GM19467 (cell line): Measurements from ENCODE around the gene KDM1B.
"Not testable (repeated sequence)": the region's sequence is repeated elsewhere in the genome, so short reads cannot be mapped to it uniquely, and the experiment has no call there.

Source experiments
- ATAC-seq: cut with Tn5 transposase; IDR thresholded peaks from one replicate; pipeline ENCODE4 v1.9.1; 2021; ENCODE audit warnings: mild to moderate bottlenecking, moderate library complexity; ENCODE audit not compliant: unreplicated experiment

The KDM1B gene

DNA sequence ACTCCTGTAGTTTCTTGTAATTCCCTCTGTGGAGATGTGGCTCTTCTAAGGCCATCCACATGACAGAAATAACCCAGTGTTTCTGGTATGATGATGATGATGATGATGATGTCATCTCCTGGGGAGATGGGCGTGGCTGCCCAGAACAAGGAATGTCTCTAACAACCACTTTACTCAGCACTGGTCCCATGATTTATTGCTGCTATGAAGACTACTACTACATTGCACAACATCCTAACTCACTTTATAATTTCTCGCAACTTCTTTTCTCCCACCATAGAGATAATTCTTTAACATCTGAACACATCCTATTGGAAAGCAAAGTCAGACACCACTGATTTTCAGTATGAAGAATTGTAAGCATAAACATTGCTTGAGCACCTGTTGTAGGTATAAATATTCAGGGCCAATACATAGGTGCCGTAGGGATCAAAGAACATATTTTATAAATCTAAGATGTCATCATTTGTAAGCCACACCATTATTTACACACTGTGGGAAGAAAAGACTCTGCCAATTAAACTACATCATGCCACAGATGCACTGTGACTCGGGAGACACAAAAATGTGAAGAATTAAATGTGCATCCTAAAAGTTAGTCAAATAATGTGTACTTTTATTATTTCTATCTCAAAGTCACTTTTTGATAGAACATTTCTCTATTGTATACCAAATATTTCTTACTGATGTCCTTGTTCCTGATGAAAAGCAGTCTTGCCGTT, 6.8 kb upstream of the KDM1B start:
- ATAC-seq, result no peak

DNA sequence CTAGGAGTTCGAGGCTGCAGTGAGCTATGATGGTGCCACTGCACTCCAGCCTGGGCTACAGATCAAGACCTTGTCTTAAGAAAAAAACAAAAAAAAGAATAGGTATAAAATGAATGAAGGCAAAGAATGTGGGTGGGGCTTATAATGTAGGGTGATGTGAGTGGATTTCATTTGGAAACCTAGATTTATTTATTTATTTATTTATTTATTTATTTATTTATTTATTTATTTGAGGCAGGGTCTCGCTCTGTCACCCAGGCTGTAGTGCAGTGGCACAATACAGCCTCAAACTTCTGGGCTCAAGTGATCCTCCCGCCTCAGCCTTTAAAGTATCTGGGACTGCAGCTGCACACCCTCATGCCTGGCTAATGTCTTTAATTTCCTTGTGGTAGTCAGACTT, 3.8 kb upstream of the KDM1B start:
- not testable (repeated sequence) for ATAC-seq

DNA sequence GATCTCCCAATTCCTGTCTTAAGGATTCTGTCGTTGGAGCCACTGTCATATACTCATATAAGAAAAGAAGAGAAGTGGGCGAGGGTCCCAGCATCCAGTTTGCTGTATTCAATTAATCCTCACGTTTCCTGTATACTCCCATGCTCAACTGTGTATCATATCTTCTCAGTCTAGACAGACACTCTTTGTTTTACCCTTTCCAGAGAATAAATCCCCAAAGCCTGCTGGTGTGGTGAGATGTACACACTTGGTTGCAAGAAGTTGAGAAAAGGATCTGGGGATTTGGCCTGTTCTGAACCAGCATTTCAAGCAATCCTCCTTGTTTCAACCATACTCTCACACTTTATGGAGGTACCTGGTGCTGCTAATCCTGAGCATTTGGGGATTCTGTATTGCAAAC, 3.4 kb upstream of the KDM1B start:
- ATAC-seq, result no peak

DNA sequence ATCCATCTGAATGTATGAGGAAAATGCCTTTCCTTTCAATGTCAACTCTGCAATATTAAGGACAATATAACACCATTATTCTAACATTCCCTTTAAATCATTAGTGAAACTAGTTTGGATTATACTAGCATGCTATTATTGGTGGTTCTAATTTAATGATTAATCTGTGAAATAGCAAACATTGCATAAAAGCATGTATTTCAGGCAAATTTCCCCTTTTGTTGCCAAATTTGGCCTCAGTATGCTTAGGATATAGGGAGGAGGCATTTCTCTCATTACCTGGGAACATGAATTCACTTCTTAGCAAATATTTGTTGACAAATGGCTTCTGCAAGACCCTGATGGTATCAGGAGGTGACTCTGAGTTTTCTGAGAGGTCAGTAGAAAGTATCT, 1.9 kb upstream of the KDM1B start:
- no peak for ATAC-seq

DNA sequence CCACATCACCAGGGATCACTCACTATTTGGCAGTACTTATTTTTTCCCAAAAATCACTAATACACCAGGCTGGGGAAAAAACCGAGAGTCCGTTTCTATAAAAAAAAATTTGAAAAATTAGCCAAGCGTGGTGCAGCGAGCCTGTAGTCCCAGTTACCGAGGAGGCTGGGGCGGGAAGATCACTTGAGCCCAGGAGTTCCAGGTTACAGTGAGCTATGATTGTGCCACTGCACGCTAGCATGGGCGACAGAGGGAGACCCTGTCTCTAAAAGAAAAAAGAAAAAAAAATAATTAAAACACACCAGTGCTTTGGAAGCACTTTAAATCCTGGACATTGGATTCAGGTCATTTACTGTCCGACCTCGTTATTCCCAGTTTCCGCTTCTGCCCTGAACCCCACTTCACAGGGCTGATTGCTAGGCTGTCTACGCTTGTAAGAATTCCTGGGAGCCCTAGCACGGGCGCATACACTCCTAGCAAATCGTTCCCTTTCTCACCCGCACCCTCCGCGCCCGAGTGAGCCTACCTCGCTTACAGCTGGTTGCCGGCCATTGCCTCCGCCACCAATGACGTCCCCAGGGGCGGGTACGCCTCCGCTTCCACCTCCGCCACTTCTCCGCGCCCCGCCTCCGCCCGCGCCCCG, 594 bp upstream of the KDM1B start, which contains the start of gene TPMT:
TPMT (minus strand) TSS at position 571 of the 643 bp plus-strand sequence. CDS start 5,950 bp downstream, outside the sequence.
- peak; percentile 52 for ATAC-seq

DNA sequence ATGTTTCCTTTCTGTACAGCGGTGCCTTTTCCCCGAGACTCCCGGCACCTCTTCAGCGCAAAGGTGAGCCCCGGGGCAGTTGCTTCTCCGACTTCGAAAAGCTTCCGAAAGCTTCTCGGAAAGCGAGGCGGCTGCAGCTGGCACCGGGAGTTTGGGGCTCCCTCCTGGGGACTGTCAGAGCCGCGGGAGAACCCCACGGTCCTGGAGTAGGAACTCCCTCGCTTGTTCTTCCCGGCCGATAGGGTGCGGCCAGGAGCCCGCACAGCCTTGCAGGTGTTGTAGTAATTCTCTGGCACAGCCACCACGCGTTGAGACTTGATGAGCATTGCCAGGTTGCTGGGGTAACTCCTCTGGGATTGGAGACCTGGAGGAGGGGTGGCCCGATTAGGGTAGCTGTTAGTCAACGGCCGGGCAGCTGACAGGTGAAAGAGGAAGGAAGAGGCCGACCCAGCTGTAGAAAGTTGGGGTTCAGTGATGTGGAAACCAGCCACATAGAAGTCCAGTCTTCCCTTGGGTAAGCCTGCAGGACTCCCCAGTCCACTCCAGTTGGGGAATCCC, 721 bp downstream of the KDM1B start:
- peak; percentile 45 for ATAC-seq

DNA sequence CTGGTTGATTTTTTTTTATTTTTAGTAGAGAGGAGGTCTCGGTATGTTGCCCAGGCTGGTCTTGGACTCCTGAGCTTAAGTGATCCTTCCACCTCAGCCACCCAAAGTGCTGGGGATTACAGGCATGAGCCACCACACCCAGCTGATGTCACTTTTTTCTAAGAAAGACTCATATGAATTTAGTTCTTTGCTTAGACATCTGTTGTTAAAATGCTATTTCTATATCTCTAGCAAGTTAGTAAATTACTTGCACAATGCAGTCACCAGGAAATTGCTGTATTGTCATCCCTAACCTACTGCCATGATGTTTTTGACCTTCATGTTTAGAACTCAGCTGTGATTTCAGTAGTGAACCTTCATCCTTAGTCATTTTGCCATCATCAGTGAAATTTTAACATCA, 5.7 kb downstream of the KDM1B start:
- ATAC-seq, result no peak

DNA sequence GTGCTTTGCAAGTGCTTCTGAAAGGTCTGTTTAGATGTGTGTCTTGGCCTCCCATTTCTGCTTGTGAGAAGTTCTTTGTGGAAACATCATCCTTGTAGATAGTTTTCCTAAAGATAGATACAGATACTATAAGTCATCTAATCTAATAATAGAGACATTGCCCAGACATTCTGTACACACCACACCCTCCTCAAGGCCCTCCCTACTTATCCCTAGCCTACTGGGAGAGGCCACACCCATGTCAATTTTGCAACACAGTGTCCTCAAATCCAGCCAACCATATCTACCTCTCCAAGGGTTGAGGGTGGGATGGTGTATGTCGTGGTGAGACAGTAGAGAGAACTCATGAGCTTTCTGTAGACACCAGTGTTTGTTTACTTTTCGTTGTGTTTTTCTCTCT, 6.2 kb downstream of the KDM1B start:
- ATAC-seq, result no peak

DNA sequence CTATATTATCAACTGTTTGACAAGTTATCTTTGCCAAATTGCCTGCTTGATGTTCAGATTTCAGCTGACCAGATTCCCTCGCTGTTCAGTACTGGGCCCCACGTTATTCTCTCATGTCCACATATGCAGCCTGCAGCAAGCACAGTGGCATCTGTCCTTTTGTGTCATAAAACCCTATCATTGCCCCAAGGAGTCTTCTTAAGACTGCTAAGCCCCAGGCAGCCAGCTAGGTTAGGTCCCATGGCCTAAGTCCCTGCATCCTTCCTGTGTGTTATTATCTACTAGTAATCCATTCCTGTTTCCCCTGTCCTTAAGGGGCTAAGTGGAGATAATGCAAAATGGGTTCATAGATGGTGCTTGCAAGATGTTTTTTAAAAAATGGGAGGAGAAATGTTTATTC, 7.2 kb downstream of the KDM1B start:
- ATAC-seq, result no peak

DNA sequence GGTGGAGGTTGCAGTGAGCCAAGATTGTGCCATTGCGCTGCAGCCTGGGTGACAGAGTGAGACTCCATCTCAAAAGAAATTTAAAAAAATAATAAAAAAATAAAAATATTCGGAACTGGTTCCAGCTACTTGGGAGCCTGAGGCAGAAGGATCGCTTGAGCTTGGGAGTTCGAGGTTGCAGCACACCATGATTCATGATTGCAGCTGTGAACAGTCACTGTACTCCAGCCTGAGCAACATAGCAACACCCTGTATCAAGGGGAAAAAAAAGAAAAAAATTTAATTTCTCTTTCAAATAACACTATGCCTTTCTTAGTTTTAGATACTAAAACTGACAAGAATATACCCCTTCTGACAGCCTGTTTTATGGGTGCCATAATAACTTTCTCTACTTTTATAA, 10.5 kb downstream of the KDM1B start:
- ATAC-seq, result no peak

DNA sequence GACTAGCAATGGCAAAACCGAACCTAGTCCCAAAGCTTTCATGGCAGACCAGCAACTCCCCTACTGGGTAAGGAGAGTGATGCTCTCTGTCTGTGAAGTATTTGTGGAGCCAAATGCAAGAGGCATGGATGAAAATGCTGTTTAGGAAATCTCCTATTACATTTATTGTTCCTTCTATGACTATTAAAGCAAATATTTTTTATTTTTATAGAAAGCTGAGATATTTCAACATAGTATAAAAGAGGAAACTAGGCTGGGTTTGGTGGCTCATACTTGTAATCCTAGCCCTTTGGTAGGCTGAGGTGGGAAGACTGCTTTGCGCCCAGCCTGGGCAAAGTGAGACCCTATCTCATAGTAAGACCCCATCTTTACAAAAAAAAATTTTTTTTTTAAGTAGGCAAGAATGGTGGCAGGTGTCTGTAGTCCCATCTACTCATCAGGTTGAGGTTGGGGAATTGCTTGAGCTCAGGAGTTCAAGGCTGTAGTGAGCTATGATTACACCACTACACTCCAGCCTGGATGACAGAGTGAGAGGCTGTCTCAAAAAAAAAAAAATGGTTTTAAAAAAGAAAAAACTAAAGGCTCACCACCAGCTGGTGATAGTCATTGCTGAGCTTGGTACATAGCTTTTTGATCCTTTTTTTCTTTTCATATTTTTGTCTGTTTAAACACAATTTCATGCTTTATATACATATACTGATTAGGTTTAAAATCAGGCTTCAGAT, 11.3 kb downstream of the KDM1B start:
- no peak for ATAC-seq

DNA sequence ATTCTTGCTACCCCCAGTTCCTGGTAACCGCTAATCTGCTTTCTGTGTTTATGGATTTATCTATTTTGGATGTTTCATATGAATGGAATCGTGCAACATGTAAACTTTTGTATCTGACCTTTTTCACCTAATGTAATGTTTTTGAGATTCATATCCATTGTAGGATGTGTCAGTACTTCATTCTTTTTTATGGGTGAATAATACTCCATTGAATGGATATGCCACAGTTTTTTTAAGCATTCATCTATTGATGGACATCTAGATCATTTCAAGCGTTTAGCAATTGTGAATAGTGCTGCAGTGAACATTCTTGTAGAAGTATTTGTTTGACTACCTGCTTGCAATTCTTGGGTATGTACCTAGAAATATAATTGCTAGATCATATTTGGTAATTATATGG, 13.0 kb downstream of the KDM1B start:
- ATAC-seq, result no peak

DNA sequence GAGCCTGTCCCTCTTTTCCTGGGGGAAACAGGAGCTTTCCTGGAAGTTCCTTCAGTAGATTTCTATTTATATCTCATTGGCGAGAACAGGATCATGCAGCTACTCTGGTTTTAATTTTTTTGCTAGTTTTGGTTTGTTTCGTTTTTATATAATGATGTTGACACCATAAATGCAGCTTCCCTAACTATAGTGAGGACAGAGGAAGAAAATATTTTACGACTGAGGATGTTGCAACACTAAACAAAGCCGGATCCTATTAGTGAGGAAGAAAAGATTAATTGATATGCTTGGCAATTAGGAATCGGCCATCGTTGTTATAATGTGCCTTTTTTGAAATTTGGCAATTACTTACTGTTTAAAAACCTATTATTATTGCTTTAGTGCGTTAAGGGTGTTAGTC, 16.6 kb downstream of the KDM1B start:
- no peak for ATAC-seq

DNA sequence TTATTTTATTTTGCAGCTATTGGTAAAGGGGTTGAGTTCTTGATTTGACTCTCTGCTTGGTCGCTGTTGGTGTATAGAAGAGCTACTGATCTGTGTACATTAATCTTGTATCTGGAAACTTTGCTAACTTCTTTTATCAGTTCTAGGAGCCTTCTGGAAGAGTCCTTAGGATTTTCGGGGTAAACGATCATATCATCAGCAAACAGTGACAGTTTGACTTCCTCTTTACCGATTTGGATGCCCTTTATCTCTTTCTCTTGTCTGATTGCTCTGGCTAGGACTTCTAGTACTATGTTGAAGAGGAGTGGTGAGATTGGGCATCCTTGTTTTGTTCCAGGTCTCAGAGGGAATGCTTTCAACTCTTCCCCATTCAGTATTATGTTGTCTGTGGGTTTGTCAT, 21.0 kb downstream of the KDM1B start:
- ATAC-seq, result not testable (repeated sequence)

DNA sequence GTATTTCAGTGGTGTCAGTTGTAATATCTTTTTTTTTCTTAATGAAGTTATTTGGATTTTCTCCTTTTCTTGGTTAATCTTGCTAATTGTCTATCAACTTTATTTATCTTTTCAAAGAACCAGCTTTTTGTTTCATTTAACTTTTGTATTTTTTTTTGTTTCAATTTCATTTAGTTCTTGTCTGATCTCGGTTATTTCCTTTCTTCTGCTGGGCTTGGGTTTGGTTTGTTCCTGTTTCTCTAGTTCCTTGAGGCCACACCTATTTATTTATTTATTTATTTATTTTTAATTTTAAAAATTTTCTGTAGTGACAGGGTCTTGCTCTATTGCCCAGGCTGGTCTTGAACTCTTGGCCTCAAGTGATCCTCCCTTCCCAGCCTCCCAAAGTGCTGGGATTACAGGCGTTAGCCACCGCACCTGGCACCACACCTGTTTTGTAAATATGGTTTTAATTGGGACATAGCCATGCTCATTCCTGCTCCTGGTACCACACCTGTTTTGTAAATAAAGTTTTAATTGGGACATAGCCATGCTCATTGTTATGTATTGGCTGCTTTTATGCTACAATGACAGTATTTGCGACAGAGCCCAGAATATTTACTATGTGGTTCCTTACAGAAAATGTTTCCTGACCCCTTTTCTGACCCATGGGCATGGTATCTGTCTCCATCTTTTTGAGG, 22.2 kb downstream of the KDM1B start:
- no peak for ATAC-seq

DNA sequence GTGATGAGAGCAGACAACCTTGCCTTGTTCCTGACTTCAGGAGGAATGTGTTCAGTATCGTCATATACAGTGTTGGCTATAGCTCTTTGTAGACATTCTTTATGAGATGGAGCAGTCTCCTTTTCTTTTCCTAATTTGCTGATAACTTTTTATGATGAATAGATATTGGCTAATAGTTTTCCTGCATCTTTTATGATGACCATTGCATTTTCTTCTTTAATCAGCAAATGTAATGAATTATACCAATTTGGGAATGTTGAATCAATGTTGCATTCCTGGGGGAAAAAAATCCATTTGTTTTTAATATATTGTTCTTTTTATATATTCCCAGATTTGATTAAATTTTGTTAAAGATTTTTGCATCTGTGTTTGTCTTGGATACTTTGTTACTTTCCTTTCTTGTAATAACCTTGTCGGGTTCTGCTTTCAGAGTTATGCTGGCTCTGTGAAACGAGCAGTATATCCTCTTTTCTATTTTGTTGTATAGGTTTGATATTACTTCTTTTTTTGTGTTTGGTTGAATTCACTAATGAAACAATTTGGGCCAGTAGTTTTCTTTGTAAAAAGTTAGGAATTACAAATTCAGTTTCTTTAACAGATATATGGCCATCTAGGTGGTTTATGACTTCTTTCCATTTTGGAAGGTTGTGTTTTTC, 23.9 kb downstream of the KDM1B start:
- no peak for ATAC-seq

DNA sequence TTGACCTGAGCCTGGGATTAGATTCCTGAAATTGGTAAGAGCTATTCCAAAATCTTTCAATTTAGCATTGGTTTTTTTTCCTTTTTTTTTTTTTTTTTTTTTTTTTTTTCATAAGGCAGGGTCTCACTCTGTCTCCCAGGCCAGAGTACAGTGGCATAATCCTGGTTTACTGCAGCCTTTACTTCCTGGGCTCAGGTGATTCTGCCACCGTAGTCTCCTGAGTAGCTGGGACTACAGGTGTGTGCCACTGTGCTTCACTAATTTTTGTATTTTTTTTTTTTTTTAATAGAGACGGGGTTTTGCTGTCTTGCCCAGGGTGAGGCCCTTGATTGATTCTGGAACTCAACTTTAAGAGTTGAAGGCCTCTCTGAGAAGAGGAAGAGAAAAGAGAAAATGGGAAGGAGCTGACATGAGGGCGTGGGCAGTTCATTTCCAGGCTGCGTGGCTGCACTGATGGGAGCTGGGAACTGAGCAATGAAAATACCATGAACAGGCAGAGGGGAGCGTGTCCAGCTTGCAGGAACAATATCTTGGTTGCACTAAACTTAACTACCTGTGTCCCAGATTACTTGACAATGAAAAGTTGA, 24.6 kb downstream of the KDM1B start:
- ATAC-seq, result no peak

DNA sequence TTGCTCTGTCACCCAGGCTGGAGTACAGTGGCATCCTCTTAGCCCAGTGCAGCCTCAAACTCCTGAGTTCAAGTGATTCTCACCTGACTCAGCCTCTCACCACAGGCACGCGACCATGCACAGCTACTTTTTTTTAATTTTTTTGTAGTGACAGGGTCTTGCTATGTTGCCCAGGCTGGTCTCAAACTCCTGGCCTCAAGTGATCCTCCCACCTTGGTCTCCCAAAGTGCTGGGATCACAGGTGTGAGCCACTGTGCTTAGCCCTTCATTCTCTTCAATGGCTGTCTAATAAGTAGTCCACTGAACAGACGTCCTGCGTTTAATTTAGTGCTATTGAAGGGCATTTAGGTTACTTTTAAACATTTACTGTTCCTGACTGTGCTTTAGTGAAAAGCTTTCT, 27.3 kb downstream of the KDM1B start:
- no peak for ATAC-seq

DNA sequence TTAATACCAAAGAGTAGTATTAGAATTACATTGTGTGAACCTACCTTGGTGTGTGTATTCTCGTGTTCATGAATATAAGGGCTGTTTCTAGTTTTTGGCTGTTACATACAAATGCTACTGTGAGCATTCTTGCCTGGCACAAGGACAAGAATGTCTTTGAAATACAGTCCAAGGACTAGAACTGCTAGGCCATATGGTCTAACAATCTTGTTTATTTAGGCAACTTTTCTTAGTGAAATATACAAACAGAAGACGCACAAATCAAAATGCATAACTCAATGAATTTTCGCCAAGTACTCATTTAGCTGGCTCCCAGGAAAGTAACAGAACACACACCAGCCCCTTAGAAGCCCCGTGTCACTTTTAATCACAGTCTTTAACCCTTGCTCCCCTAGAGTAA, 28.5 kb downstream of the KDM1B start:
- no peak for ATAC-seq

DNA sequence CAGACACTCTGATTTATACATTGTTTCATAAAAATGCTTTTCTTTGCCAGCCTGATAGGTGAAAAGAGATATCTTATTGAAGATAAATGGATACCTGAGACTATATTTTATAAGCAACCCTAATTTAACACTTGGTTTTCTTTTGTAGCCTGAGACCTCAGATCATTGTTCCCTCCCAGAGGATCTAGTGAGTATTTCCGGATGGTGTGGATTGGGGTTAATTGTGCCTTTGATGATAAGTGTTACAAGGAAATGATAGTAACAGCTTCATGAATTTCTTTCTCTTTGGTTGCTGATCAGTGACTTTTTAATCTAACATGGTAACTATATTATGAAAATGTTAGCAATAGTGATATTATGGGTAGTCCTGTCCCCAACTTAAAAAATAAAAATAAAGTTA, 30.4 kb downstream of the KDM1B start:
- no peak for ATAC-seq
